Activated CD4-positive, alpha-beta T cell treated with anti-CD3 and anti-CD28 coated beads, Interleukin-2, amount 50 U/mL, for 48 hours (primary cell): ENCODE results near the gene ARAP1.

ENCODE experiments used
- DNase-seq, 2 experiments: peaks; one replicate each; pipeline ENCODE4 v3.0.0-alpha.2; 2020

The ARAP1 gene

DNA sequence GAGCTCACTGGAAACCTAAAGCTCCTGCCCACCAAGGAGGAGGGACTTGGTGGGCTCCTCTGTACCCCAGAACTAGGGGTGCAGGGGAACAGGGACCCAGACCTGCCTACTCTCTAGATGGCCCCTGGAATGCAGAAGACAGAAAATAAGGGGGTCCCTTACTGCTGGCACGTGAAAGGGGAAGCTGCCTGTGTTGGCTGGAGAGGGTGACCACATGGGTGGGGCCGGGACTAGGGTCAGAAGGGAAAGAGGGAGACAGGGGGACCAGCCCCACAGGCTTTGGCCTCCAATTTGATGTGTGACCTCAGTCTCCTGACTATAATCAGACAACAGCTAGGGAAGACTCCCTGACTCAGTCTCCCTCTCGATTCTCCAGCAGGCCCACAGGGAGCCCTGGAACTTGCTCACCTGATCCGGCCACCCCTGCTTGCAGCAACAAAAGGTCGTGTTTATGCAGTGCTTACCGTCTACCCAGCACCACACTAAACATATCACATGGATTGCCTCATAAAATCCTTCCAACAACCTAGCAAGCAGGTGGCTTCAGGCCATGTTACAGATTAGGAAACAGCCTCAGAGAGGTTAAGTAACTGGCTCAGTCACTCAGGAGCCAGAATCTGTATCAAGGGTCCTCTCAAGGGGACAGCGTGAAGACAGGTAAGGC, 10.2 kb downstream of the ARAP1 start:
- DNase-seq, result no peak

DNA sequence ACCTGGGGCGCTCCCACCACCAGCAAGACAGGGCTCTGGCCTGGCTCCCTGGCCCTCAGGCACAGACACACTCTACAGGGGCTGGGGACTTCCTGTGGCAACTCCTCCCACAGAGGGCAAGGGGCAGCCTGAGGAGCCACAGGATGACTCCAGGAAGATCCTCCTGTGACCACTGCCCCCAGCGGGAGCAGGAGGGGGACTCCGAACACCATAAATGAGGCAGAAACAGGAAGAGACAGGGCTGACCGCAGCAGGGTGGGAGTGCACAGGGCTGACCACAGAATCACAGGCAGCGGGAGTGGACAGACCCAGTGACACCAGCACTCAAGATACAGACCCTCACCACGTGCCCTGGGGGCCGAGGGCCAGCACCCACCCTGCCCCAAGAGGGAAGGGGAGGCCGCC, 10.8 kb downstream of the ARAP1 start:
- DNase-seq, result no peak

DNA sequence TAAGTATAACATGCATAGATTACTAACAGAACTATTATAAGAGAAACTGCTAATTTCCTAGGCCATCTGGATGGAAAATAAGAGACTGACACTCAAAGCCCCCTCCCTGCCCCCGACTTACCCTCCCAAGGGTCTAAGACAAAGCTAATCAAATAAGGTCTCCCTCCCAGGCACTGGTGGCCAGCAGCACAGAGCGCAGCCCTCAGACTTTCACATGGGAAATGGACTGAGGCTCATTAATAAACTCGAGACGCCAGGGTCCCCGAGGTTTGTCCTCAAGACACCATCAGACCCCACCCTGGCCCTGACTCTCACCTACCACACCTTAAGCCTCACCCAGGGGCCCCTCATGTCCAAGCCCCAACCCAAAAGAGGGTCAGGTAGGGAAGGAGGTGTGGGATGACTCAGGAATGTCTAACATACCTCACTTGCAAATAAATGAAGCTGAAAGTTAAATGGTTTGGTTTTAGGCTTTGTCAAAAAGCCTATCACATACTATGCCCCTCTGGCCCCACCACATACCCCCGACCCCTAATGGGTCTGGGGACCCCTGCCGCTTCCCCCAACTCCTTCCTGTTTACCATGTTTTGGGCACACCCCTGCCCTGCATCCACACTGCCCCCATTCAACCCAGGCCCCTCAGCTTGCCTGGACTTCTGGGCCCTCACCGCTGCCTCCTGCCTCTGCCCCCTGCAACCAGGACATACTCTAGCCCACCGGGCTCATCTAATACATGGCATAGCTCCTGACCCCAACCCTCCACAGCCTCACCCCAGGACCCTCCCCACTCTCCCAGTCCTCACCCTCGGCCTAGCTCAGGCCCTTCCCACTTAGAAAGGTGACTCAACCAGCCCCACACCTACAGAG, 11.4 kb downstream of the ARAP1 start:
- no peak for DNase-seq

- DNase-seq, result no peak
Observed at GRCh38 chr11:72740060-72740424, 12.2 kb downstream of the ARAP1 start.

- DNase-seq, result no peak
Observed at GRCh38 chr11:72739240-72740059, 12.8 kb downstream of the ARAP1 start.

DNA sequence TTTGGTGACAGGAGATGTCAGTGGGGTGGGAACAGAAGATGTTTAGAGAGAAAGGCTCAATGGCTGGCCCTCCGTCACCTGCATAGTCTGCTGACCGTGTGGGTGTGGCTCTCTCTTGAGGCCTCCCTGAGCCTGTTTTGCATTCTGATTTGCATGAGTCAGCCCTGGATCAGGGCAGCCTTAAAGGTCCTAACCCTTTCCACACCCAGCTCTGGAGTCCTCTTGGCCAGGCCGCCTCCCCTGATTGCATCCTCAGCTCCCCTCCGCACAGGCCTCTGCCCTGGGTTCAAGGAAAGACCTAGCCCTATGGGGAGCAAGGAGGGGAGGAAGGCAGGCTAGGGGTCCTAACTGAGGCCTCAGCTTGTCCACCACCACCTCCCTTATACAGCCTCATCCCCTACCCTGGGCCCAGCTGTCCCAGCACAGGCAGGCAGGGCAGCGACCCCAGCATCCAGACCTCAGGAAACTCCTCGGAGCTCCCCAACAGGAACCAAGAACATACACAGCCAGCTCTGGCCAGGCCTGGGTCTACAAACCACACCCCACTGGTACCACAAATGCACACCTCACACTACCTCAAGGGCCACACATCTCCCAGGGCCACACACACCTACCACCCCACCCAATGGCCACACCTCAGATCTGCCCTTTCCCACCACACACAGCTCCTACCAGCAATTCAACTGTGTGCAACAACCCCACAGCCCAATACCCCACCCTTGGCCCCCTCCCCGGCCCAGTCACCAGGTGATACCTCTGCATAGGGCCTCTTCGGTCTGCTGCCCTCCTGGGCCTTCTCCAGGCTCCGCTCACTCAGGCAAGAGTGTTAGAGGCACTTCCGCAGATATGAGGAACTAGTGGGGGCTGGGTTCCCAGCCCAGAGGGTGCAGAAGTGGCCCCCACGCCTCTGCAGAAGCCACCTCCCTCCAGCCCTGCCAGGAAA, 13.7 kb downstream of the ARAP1 start:
- no peak for DNase-seq

GRCh38 chr11:72737336-72737735, 14.9 kb downstream of the ARAP1 start:
- DNase-seq, result no peak

DNA sequence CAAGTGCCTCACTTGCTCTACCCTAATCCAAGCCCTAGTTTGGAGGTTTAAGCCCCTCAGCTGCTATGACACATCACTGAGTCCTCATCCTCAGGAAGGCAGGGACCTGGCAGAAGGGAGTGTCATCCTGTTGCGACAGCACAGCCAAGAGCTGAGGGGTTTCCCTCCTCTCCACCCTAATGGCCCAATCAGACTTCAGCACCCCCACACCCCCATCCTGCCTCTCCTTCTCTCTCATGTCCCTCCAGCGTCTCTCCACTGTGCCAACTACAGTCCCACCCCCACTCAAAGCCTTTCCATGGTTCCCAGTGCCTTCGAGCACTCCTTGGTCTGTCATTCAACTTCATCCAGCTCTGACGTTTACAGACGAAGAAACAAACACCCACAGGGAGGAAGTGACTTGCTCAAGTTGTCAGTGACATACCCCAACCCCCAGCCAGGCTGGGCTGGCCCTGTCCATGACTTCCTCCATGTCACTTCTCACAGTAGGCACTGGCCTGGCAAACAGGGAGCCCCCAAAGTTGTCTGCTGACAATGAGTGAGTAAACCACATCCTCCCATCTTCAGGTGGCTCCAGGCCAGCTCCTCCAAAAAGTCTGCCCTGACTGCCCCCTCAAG, 15.6 kb downstream of the ARAP1 start:
- DNase-seq, result peak; percentile 56 to 66

DNA sequence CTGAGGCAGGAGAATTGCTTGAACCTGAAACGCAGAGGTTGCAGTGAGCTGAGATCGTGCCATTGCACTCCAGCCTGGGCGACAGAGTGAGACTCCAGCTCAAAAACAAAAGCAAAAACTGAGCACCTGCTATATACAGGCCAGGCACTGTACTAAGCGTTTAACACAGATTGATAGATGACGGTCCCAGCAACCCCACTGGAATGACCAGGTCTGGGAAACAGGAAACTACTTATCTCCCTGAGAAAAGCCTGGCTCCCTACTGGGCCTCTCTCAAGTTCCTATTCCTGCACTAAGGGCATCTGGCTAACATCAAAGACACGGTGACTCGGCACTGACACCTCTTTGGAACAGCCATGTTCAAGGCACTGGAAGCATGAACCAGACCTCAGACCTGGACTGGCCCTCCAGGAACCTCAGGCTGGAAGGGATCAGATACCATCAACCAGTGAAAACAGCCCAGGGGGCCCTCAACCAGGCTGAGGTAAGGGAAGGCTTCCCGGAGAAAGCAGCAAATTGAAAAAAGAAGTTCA, 16.6 kb downstream of the ARAP1 start:
- no peak for DNase-seq

- DNase-seq, result no peak
Observed at GRCh38 chr11:72732329-72732728, 19.9 kb downstream of the ARAP1 start.

GRCh38 chr11:72730737-72731136, 21.5 kb downstream of the ARAP1 start:
- no peak for DNase-seq

DNA sequence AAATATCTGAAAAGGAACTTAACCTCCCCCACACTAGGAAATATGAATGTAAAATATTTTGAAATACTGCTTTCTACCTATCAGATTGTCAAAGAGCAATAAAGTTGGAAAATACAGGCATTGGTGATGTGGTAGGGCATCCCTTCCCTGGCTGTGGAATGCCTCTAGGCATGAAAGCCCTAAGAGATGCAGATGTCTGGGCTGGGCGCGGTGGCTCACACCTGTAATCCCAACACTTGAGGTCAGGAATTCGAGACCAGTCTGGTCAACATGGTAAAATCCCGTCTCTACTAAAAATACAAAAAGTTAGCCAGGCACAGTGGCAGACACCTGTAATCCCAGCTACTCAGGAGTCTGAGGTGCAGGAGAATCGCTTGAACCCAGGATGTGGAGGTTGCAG, 22.0 kb downstream of the ARAP1 start:
- DNase-seq, result no peak

DNA sequence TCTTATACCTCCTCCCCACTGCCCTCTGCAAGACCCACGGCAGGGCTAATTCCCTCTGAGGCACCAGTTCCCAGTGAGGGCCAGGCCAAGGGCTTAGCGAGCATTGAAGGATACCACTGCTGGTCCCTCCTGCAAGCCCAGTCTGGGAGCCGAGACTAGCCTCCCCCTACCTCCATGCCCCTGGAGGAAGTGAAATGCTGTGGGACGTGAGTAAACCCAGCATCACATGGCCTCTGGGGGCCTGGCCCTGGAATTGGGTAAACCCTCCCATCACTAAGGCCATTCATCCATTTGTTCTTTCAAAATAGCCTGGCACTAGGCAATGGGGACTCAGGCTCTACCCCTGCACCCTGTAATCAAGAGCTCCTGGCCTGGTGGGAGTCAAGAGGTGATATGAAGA, 24.7 kb downstream of the ARAP1 start:
- no peak for DNase-seq

- DNase-seq, result no peak
Observed at GRCh38 chr11:72726266-72727220, 25.7 kb downstream of the ARAP1 start.

GRCh38 chr11:72725724-72726028, 26.5 kb downstream of the ARAP1 start:
- DNase-seq, result no peak

DNA sequence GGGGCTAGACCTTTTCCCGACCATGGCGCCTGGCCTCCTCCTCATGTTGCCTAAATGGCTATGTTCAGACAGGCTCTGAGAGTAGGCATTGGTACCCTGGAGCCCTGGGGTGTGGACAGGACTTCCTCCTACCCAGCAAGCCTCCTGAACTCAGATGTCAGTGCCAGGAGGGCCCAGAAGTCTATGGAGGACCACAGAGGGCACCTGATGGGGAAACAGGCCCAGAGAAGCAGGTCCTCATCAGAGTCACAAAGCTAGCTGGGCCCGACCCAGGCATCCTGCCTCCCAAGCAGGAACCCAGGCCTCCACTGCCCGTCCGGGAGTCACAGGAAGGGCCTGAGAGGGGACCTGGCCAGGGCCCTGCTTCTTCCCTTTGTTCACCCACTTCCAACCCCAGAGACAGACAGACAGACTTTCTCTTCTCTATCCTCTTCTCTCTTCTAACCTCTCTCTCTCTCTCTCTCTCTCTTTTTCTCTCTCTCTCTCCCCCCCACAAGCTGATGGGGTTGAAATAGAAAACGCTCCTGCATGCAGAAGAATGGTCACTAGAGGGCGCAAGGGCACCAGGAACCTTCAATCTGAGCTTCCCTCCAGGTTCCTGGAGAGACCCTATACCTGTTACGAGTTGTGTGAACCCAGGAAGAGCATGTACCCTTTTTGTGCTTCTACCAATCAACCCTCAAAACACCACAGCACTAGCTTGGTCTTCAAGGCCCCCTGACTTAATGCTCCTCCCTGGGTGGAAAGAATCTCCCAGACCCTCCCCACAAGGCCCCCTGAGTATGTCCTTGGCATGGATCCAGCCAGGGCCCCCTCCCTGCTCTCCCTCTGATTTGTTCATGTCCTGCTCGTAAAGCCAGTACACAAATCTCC, 27.1 kb downstream of the ARAP1 start:
- DNase-seq, result peak; percentile 81 to 85

GRCh38 chr11:72724021-72724551, 28.1 kb downstream of the ARAP1 start:
- no peak for DNase-seq

GRCh38 chr11:72723508-72723907, 28.7 kb downstream of the ARAP1 start:
- no peak for DNase-seq

DNA sequence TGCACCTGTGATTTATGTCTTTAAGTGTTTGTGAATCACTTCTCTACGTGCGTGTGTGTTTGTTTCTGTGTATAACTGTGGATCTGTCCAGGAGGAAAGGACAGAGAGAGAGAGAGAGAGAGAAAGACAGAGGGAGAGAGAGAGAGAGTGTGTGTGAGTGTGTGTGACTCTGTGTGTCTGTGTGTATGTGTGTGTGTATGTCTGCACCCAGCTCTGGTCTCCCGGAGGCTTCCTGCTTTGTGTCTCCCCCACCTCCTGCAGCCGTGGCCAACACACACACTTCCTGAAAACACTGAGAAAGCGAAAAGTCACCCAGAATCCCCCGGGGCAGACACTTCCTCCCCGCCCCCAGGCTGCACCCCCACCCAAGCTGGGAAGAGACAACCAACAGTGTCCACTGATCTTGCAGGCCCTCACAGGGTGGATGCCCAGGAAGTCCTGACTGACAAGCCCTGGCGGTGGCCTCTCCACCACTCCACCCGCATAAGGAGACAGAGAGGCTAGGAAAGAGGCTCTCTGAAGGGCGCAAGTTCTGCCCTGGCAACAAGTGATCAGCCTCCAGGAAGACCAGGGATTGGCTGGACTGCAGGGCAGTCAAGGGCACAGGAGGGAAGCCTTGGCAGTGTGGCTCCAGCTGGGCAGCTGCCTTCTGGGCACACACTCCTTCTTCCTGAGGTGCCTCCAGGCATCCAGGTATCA, 30.0 kb downstream of the ARAP1 start:
- DNase-seq, result peak; percentile 80 to 86
